ENCODE data around the gene AQP12B. TPM values are rescaled to one million over a fixed set of nuclear protein-coding genes. Genes with fewer than 3 reads are reported as not detected.
A peak's percentile ranks its signal among the peaks of the same experiment; 100 is the strongest.
"Not testable (repeated sequence)": the region's sequence is repeated elsewhere in the genome, so short reads cannot be mapped to it uniquely, and the experiment has no call there.

AQP12B gene
- total RNA-seq, 1 experiment from 2014 or later = not detected

GRCh38 chr2:240663546-240664190, 19.0 kb downstream of the AQP12B start:
- intact Hi-C loops (cut with micrococcal nuclease) = no loop called here
- no TSS peak for BruUV-seq (replicated peaks)
- no peak overlapping the region for H3K27ac Mint-ChIP-seq (ENCODE audit: low read depth, unreplicated experiment)
- peaks cover 10% of the 10 kb centered on the region for H3K9me3 Mint-ChIP-seq (ENCODE audit: unreplicated experiment)
- ChIA-PET CTCF (interaction anchor here (0.7 kb wide), 2 partner anchors 17 to 105 kb away, joined by 3 to 5 read pairs; no protein-coding TSS in a partner anchor), POLR2A (no interaction called here)
- no peaks in the 10 kb centered on the region for H3K4me1 Mint-ChIP-seq (ENCODE audit: insufficient read depth, unreplicated experiment)
- no peak overlapping the region for H3K4me3 Mint-ChIP-seq (ENCODE audit: unreplicated experiment)
- TF ChIP-seq, protein P1, sequence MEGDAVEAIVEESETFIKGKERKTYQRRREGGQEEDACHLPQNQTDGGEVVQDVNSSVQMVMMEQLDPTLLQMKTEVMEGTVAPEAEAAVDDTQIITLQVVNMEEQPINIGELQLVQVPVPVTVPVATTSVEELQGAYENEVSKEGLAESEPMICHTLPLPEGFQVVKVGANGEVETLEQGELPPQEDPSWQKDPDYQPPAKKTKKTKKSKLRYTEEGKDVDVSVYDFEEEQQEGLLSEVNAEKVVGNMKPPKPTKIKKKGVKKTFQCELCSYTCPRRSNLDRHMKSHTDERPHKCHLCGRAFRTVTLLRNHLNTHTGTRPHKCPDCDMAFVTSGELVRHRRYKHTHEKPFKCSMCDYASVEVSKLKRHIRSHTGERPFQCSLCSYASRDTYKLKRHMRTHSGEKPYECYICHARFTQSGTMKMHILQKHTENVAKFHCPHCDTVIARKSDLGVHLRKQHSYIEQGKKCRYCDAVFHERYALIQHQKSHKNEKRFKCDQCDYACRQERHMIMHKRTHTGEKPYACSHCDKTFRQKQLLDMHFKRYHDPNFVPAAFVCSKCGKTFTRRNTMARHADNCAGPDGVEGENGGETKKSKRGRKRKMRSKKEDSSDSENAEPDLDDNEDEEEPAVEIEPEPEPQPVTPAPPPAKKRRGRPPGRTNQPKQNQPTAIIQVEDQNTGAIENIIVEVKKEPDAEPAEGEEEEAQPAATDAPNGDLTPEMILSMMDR (IDR thresholded peaks at IDR 0.05; ENCODE audit: unreplicated experiment) = no peak
- DNase-seq (ENCODE audit: unreplicated experiment) = no peak
- peaks cover 84% of the 10 kb centered on the region for H3K27me3 Mint-ChIP-seq (ENCODE audit: insufficient read depth, unreplicated experiment)
- no peaks in the 10 kb centered on the region for H3K36me3 Mint-ChIP-seq (ENCODE audit: insufficient read depth, unreplicated experiment)

DNA sequence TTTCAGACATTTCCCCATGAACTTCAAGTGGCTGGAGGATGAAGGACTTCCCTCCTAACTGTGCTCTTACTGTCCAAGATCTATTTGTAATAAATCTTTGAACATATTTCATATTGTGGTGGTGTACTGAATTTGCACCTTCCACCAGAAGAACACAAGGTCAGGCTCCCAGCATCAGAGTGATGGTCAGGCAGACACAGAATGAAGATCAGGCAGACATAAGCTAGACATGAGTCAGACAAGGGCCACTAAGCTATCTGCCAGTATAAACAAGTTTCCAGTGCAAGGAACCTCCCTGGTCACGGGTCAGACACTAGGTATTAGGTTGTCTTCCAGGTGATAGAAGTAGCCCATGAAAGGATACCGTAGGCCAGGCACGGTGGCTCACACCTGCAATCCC, 20.0 kb downstream of the AQP12B start:
- no TSS peak for BruUV-seq (replicated peaks)
- H3K27ac Mint-ChIP-seq (ENCODE audit: low read depth, unreplicated experiment) = no peak overlapping the region
- ChIA-PET POLR2A (interaction anchor here (0.8 kb wide), 1 partner anchor 57 kb away, joined by 3 read pairs; no protein-coding TSS in a partner anchor), CTCF (no interaction called here)
- H3K9me3 Mint-ChIP-seq (ENCODE audit: unreplicated experiment) = peaks cover 10% of the 10 kb centered on the region
- no peaks in the 10 kb centered on the region for H3K36me3 Mint-ChIP-seq (ENCODE audit: insufficient read depth, unreplicated experiment)
- intact Hi-C loops (cut with micrococcal nuclease) = no loop called here
- H3K27me3 Mint-ChIP-seq (ENCODE audit: insufficient read depth, unreplicated experiment) = peaks cover 84% of the 10 kb centered on the region
- DNase-seq (ENCODE audit: unreplicated experiment) = peak; percentile 3
- TF ChIP-seq, protein P1 (IDR thresholded peaks at IDR 0.05; ENCODE audit: unreplicated experiment) = no peak
- H3K4me3 Mint-ChIP-seq (ENCODE audit: unreplicated experiment) = no peak overlapping the region
- H3K4me1 Mint-ChIP-seq (ENCODE audit: insufficient read depth, unreplicated experiment) = no peaks in the 10 kb centered on the region

- peaks cover 84% of the 10 kb centered on the region for H3K27me3 Mint-ChIP-seq (ENCODE audit: insufficient read depth, unreplicated experiment)
- H3K4me1 Mint-ChIP-seq (ENCODE audit: insufficient read depth, unreplicated experiment); BruUV-seq (replicated peaks); H3K4me3 Mint-ChIP-seq (ENCODE audit: unreplicated experiment); H3K27ac Mint-ChIP-seq (ENCODE audit: low read depth, unreplicated experiment); H3K9me3 Mint-ChIP-seq (ENCODE audit: unreplicated experiment); intact Hi-C loops (cut with micrococcal nuclease); DNase-seq (ENCODE audit: unreplicated experiment); H3K36me3 Mint-ChIP-seq (ENCODE audit: insufficient read depth, unreplicated experiment); POLR2A ChIA-PET: not testable (repeated sequence)
- CTCF ChIA-PET = interaction anchor here (0.7 kb wide), 2 partner anchors 173 to 974 kb away, joined by 3 read pairs; no protein-coding TSS in a partner anchor
Measured at GRCh38 chr2:240659883-240660282, 22.8 kb downstream of the AQP12B start.

DNA sequence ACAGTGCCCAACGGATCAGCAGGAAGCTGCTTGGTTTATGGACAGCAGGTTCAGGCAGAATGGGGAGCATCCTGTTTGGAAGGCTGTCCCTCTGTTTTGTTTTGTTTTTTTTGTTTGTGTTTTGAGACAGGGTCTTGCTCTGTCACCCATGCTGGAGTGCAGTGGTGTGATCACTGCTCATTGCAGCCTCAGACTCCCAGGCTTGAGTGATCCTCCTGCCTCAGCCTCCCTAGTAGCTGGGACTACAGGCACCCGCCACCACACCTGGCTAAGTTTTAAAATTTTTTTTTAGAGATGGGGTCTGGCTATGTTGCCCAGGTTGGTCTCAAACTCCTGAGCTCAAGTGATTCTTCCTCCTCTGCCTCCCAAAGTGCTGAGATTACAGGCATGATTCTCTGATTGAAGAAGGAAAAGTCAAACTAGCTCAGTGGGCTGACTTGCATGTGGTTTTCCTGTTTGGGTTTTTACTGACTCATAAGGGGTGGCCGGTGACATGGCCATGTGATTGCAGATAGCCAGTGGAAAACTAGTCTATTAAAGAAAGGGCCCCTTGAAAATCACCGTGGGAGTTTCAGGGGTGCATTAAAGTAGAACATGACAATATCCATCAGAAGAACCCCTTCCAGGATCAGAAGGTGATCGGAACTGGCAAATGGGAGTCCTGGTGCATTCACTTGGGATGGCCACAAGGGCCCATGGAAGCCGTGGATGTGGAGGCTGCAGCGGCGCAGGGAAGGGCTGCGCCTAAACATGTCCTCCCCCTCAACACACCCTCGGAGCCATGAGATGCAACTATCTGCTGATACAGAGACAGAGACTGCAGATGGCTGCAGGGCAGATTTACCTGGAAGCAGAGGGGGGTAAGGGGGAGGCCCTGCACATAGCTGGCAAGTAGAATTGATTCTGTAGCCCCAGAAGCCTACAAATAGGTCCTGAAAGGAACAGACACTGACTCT, 26.5 kb downstream of the AQP12B start:
- POLR2A ChIA-PET = no interaction called here
- Mint-ChIP-seq H3K4me1 (ENCODE audit: insufficient read depth, unreplicated experiment) (no peaks in the 10 kb centered on the region), H3K36me3 (ENCODE audit: insufficient read depth, unreplicated experiment) (no peaks in the 10 kb centered on the region), H3K27me3 (ENCODE audit: insufficient read depth, unreplicated experiment) (peaks cover 90% of the 10 kb centered on the region), H3K27ac (ENCODE audit: low read depth, unreplicated experiment) (no peak overlapping the region), H3K9me3 (ENCODE audit: unreplicated experiment) (no peaks in the 10 kb centered on the region), H3K4me3 (ENCODE audit: unreplicated experiment) (no peak overlapping the region)
- intact Hi-C loops (cut with micrococcal nuclease) = no loop called here
- TF ChIP-seq, protein P1 (IDR thresholded peaks at IDR 0.05; ENCODE audit: unreplicated experiment) = no peak
- CTCF ChIA-PET = no interaction called here
- DNase-seq (ENCODE audit: unreplicated experiment) = no peak
- BruUV-seq (replicated peaks) = no TSS peak

All from MCF 10A (cell line).